HL-60 (cell line): ENCODE measurements around the gene SLC38A2.

Source experiments
- CTCF ChIP-seq: IDR thresholded peaks from one replicate; pipeline ENCODE4 v1.5.1; 2011; ENCODE audit warnings: low read length, control low read depth, inconsistent platforms; ENCODE audit not compliant: insufficient read depth
- POLR2AphosphoS5 ChIP-seq: IDR thresholded peaks from 2 replicates; pipeline ENCODE4 v1.6.1; 2012; ENCODE audit warnings: low read depth
- REST ChIP-seq: IDR thresholded peaks from 2 replicates; pipeline ENCODE4 v1.6.1; 2012; ENCODE audit warnings: low read depth; ENCODE audit not compliant: insufficient replicate concordance
- SPI1 ChIP-seq: IDR thresholded peaks from 2 replicates; pipeline ENCODE4 v1.6.1; 2012; ENCODE audit warnings: low read depth, mild to moderate bottlenecking, borderline replicate concordance

GRCh38 chr12:46368138-46368537, 4.4 kb downstream of the SLC38A2 start:
- TF ChIP-seq CTCF = no peak
- TF ChIP-seq POLR2AphosphoS5 = no peak
- no peak for TF ChIP-seq SPI1
- no peak for TF ChIP-seq REST
